Gastrocnemius medialis (tissue), 4 donors: ENCODE data around the gene PRR12.

Experiments
- CTCF ChIP-seq, 5 experiments: fragments of 450-650 bp in 3 of 5; fragments of 200-600 bp in 2 of 5; sonication (generic) in 2 of 5; IDR thresholded peaks in 4 of 5; conservative IDR thresholded peaks in 1 of 5; 1 replicate in 4 of 5; 2 replicates in 1 of 5; pipeline ENCODE4 v1.5.1; 2016 to 2019; ENCODE audit warnings: antibody characterized with exemption in 5 of 5, mild to moderate bottlenecking in 3 of 5, moderate library complexity in 3 of 5
- POLR2A ChIP-seq, 2 donors: fragments of 450-650 bp; IDR thresholded peaks; one replicate each; pipeline ENCODE4 v1.6.1; 2017; ENCODE audit warnings: antibody characterized with exemption in 2 of 2, mild to moderate bottlenecking in 2 of 2, moderate library complexity in 2 of 2

GRCh38 chr19:49641688-49642491 is 50.9 kb downstream of the PRR12 start, which contains the start of gene SCAF1:
- TF ChIP-seq CTCF (IDR thresholded peaks at IDR 0.05 in 4 of 5, conservative IDR thresholded peaks at IDR 0.05 in 1 of 5), result peak in 1 of 5 experiments; percentile 11
- TF ChIP-seq POLR2A (IDR thresholded peaks at IDR 0.05), result peak; percentile 92 to 97
